Measurements from ENCODE around the gene KIF2C. TPM values are rescaled to one million over a fixed set of nuclear protein-coding genes. Genes with fewer than 3 reads are reported as not detected.
"Not testable (repeated sequence)": the region's sequence is repeated elsewhere in the genome, so short reads cannot be mapped to it uniquely, and the experiment has no call there.

Gene KIF2C
- total RNA-seq, 1 donor from 2014 or later, result 56.5 TPM

GRCh38 chr1:44808063-44808937 is 68.7 kb downstream of the KIF2C start, which contains the start of gene BTBD19:
Gene BTBD19, plus strand, starts transcription at chr1:44808523. Its CDS starts 298 bp downstream, at chr1:44808821.
- H3K36me3 Mint-ChIP-seq, result peaks cover 8% of the 10 kb centered on the region
- TF ChIP-seq CTCF (conservative IDR thresholded peaks at IDR 0.05), result no peak

GRCh38 chr1:44808938-44809917 is 69.6 kb downstream of the KIF2C start:
- peak overlapping the region; percentile 75 for H3K4me3 Mint-ChIP-seq
- peaks cover 39% of the 10 kb centered on the region for H3K4me1 Mint-ChIP-seq (ENCODE audit: unreplicated experiment)
- H3K36me3 Mint-ChIP-seq, result peaks cover 8% of the 10 kb centered on the region
- H3K9me3 Mint-ChIP-seq, result no peaks in the 10 kb centered on the region
- no peak for TF ChIP-seq CTCF (conservative IDR thresholded peaks at IDR 0.05)
- peak overlapping the region; percentile 100 for H3K27ac Mint-ChIP-seq
- no peaks in the 10 kb centered on the region for H3K27me3 Mint-ChIP-seq
- no peak for DNase-seq (ENCODE audit: extremely low spot score, unreplicated experiment)

More at GRCh38 chr1:44808063-44808937, 68.7 kb downstream of the KIF2C start, which contains the start of gene BTBD19:
- peak within 1 kb of the TSS; percentile 75 for H3K4me3 Mint-ChIP-seq
- DNase-seq (ENCODE audit: extremely low spot score, unreplicated experiment), result no peak
- H3K4me1 Mint-ChIP-seq (ENCODE audit: unreplicated experiment), result peaks cover 39% of the 10 kb centered on the region
- no peaks in the 10 kb centered on the region for H3K27me3 Mint-ChIP-seq
- no peaks in the 10 kb centered on the region for H3K9me3 Mint-ChIP-seq
- peak within 1 kb of the TSS; percentile 100 for H3K27ac Mint-ChIP-seq

- H3K4me3 Mint-ChIP-seq, result peak overlapping the region; percentile 75
- H3K27ac Mint-ChIP-seq, result peak overlapping the region; percentile 79
- no peak for DNase-seq (ENCODE audit: extremely low spot score, unreplicated experiment)
- H3K27me3 Mint-ChIP-seq, result no peaks in the 10 kb centered on the region
- TF ChIP-seq CTCF (conservative IDR thresholded peaks at IDR 0.05), result no peak
- peaks cover 5% of the 10 kb centered on the region for H3K9me3 Mint-ChIP-seq
- peaks cover 46% of the 10 kb centered on the region for H3K4me1 Mint-ChIP-seq (ENCODE audit: unreplicated experiment)
- H3K36me3 Mint-ChIP-seq, result peaks cover 12% of the 10 kb centered on the region
These were observed 70.6 kb downstream of the KIF2C start for GRCh38 chr1:44810101-44810761.

GRCh38 chr1:44810762-44811105 is 71.1 kb downstream of the KIF2C start:
- DNase-seq (ENCODE audit: extremely low spot score, unreplicated experiment); H3K9me3 Mint-ChIP-seq; H3K27me3 Mint-ChIP-seq: not testable (repeated sequence)
- Mint-ChIP-seq H3K4me1 (ENCODE audit: unreplicated experiment) (peaks cover 49% of the 10 kb centered on the region), H3K36me3 (peaks cover 12% of the 10 kb centered on the region), H3K27ac (peak overlapping the region; percentile 79), H3K4me3 (peak overlapping the region; percentile 54)

GRCh38 chr1:44811234-44811633 is 71.6 kb downstream of the KIF2C start:
- Mint-ChIP-seq H3K4me1 (ENCODE audit: unreplicated experiment) (peaks cover 49% of the 10 kb centered on the region), H3K27me3 (no peaks in the 10 kb centered on the region), H3K36me3 (peaks cover 12% of the 10 kb centered on the region), H3K4me3 (peak overlapping the region; percentile 38), H3K9me3 (peaks cover 5% of the 10 kb centered on the region), H3K27ac (peak overlapping the region; percentile 79)
- TF ChIP-seq CTCF (conservative IDR thresholded peaks at IDR 0.05), result no peak
- DNase-seq (ENCODE audit: extremely low spot score, unreplicated experiment), result no peak
